Heart left ventricle (tissue), 13 donors: ENCODE data around the gene ROCK2.

Source experiments
- CTCF ChIP-seq, 12 donors: fragments of 200-600 bp; sonication (generic) in 4 of 12; IDR thresholded peaks; one replicate each; pipeline versions ENCODE4 v1.5.0 to v1.8.0; 2018 to 2022; ENCODE audit warnings: antibody characterized with exemption in 12 of 12, mild to moderate bottlenecking in 5 of 12
- POLR2A ChIP-seq, 2 donors: fragments of 450-650 bp; IDR thresholded peaks; one replicate each; pipeline ENCODE4 v1.6.1; 2017; ENCODE audit warnings: antibody characterized with exemption in 2 of 2, mild to moderate bottlenecking in 2 of 2, moderate library complexity in 2 of 2
- donor health status: ischemic (EF 13 %, LVEDD 7.1; RV severe dilation, severe dysfunction).
- donor health status: DM: no; HTN: yes; CAD: no.
- donor health status: DM: no; HTN: no; CAD: no.
- donor health status: ischemic (EF 25% LVEDD 6.9; RV normal size, moderate dysfunction).
- donor health status: ischemic (EF 25% LVEDD 5.7; RV mildly dilated, moderate dysfunction).
- donor health status: ischemic (EF 35%, LVEDD 5.7; RV mildly dilated, moderate dysfunction).
- donor health status: nonischemic (EF 11% LVEDD 7.7; RV severe dilation, severe dysfunction).
- donor health status: DM: yes; HTN: yes; CAD: no.
- donor health status: PGD.
- donor health status: ischemic (EF 29% LVEDD 5.4; RV normal size, mild dysfunction).
- donor health status: nonischemic (EF 23%, LVEDD 6.1; RV moderate dilation, normal function).

GRCh38 chr2:11388262-11389051 lies 44.0 kb upstream of the ROCK2 start:
- TF ChIP-seq POLR2A (IDR thresholded peaks at IDR 0.05) (no peak), CTCF (IDR thresholded peaks at IDR 0.05) (no peak)
